ENCODE results near the gene RERGL.

RERGL gene

DNA sequence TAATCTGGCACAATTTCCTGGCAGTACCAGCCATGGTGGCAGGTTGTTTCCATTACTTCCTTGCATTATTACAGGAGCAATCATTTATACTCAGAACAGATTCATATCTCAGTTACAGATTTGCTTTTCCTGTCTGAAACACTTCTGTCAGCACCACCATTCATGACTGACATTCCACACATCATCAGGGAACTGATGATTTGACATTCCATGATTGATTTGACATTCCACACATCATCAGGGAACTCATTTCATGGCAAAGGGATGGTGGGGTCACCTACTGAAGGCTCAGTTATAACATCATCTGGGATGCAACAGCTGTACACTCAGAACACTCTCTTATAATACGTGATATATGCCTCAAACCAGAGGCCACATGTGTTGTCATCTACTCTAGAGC lies 30.9 kb upstream of the RERGL start:
- Histone ChIP-seq H3K4me3 (ENCODE audit: low read depth, low read length) (no peak overlapping the region), H3K27me3 (replicated peaks) (no peaks in the 10 kb centered on the region), H3K36me3 (replicated peaks) (no peaks in the 10 kb centered on the region), H3K27ac (no peak overlapping the region)
- DNase-seq: no peak
- in situ Hi-C loops (cut with HindIII; ENCODE audit: low pct_ligation_motif_present, low sequenced_read_pairs): no loop called here
- TF ChIP-seq, protein P1, sequence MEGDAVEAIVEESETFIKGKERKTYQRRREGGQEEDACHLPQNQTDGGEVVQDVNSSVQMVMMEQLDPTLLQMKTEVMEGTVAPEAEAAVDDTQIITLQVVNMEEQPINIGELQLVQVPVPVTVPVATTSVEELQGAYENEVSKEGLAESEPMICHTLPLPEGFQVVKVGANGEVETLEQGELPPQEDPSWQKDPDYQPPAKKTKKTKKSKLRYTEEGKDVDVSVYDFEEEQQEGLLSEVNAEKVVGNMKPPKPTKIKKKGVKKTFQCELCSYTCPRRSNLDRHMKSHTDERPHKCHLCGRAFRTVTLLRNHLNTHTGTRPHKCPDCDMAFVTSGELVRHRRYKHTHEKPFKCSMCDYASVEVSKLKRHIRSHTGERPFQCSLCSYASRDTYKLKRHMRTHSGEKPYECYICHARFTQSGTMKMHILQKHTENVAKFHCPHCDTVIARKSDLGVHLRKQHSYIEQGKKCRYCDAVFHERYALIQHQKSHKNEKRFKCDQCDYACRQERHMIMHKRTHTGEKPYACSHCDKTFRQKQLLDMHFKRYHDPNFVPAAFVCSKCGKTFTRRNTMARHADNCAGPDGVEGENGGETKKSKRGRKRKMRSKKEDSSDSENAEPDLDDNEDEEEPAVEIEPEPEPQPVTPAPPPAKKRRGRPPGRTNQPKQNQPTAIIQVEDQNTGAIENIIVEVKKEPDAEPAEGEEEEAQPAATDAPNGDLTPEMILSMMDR (IDR thresholded peaks at IDR 0.05; ENCODE audit: low read depth, low read length, missing control alignments): no peak

DNA sequence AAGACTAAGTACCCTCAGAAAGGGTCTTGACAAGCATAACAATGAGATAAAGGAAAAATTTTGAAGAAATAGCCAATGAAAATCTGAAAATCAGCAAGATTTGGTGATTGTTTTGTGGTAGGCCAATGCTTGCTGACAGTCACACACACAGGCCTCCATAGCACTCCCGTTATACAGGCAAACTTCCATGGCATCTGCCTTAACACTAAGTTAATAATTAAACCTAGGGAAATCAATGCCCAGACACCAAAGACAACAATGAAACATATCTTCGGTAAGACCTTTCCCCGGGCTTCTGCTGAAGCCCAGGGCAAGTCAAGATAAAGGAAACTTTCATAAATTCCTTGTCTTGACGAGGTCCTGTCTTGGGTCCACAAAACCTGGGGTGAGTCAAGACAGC lies 18.6 kb upstream of the RERGL start:
- H3K27me3 ChIP-seq (replicated peaks): no peaks in the 10 kb centered on the region
- no peak overlapping the region for H3K27ac ChIP-seq
- TF ChIP-seq, protein P1 (IDR thresholded peaks at IDR 0.05; ENCODE audit: low read depth, low read length, missing control alignments): no peak
- in situ Hi-C loops (cut with HindIII; ENCODE audit: low pct_ligation_motif_present, low sequenced_read_pairs): no loop called here
- H3K4me3 ChIP-seq (ENCODE audit: low read depth, low read length): no peak overlapping the region
- no peak for DNase-seq
- no peaks in the 10 kb centered on the region for H3K36me3 ChIP-seq (replicated peaks)

DNA sequence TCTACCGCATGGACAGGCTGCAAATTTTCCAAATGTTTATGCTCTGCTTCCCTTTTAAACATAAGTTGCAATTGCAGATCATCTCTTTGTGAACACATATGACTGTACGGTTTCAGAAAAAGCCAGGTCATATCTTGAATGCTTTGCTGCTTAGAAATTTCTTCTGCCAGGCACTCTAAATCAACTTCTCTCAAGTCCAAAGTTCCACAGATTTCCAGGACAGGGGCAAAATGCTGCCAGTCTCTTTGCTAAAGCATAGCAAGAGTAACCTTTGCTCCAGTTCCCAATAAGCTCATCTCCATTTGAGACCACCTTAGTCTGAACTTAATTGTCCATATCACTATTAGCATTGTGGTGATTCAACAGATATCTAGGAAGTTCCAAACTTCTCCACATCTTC lies 13.6 kb upstream of the RERGL start:
- in situ Hi-C loops (cut with HindIII; ENCODE audit: low pct_ligation_motif_present, low sequenced_read_pairs): no loop called here
- Histone ChIP-seq H3K27ac (no peak overlapping the region), H3K27me3 (replicated peaks) (no peaks in the 10 kb centered on the region), H3K4me3 (ENCODE audit: low read depth, low read length) (no peak overlapping the region), H3K36me3 (replicated peaks) (no peaks in the 10 kb centered on the region)
- no peak for DNase-seq
- TF ChIP-seq, protein P1 (IDR thresholded peaks at IDR 0.05; ENCODE audit: low read depth, low read length, missing control alignments): no peak

DNA sequence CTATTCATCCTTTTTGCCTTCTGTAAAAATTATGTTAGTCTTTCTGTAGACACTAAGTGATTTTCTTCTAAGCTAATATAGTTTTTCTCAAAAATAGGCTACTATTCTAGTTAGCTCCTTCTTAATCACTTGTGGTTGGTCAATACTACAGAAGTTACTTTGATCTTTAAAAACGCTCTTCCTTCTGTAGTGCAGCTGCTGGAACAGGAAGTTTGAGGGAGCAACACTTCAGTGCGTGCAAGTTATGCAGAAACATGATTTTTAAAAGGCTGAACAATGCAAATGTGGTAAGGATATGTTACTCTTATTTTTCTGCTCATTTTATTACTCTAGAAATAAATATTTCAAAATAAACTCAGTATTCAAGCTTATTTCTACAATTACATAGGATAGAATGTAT lies 11.1 kb upstream of the RERGL start:
- Histone ChIP-seq H3K36me3 (replicated peaks) (no peaks in the 10 kb centered on the region), H3K4me3 (ENCODE audit: low read depth, low read length) (no peak overlapping the region), H3K27me3 (replicated peaks) (no peaks in the 10 kb centered on the region), H3K27ac (no peak overlapping the region)
- TF ChIP-seq, protein P1 (IDR thresholded peaks at IDR 0.05; ENCODE audit: low read depth, low read length, missing control alignments): no peak
- in situ Hi-C loops (cut with HindIII; ENCODE audit: low pct_ligation_motif_present, low sequenced_read_pairs): no loop called here
- DNase-seq: no peak

DNA sequence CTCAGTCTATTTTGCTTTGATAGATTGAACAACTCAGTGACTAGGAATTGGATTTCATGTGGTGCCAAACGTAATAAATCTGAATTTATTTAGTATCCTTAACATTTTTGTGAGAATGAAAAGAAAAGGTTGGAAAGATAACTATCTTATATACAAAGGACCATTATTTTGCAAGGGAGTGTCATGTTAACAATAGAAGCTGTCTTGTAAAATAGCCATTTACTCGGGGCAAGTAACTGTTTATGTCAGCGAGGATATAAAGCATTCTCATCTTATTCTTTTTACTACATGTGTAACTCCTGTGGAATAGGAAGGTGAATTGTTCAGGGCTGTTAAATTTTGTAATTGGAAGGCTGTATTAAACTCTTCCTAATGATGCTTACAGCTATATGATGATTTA lies 5.9 kb downstream of the RERGL start:
- Histone ChIP-seq H3K27me3 (replicated peaks) (no peaks in the 10 kb centered on the region), H3K36me3 (replicated peaks) (no peaks in the 10 kb centered on the region), H3K4me3 (ENCODE audit: low read depth, low read length) (no peak overlapping the region), H3K27ac (no peak overlapping the region)
- in situ Hi-C loops (cut with HindIII; ENCODE audit: low pct_ligation_motif_present, low sequenced_read_pairs): no loop called here
- no peak for DNase-seq
- TF ChIP-seq, protein P1 (IDR thresholded peaks at IDR 0.05; ENCODE audit: low read depth, low read length, missing control alignments): no peak

DNA sequence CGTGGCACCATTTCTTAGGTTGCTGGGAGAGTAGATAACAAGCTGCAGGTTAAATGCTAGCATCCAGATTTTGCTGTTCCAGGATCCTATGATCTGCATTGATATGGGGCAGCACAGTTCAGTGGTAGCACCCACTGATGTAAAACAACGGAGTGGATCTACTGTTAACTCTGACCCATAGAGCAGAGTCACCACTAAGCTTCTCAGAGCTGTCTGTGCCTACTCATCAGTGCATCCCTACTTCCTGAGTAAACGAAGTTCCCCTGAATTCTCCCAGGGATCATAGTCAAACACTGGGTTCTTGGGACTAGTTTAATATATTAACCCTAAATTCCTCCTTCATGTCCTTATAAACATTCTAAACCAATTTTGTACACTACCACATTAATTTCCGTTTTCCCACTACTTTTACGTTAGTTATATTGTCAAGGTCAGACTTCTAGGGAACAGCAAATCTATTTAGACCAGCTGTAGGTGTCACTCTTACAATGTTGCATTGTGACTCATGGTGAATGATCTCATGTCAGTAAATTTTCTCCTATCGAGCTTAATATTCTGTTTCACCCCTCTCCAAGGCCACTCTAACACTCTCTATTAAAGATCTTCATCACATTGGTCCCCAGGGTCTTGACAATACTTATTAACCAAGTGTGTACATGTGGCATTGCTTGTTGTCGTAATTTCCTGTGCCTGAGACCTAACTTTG lies 10.3 kb downstream of the RERGL start:
- TF ChIP-seq, protein P1 (IDR thresholded peaks at IDR 0.05; ENCODE audit: low read depth, low read length, missing control alignments): no peak
- Histone ChIP-seq H3K27me3 (replicated peaks) (no peaks in the 10 kb centered on the region), H3K27ac (no peak overlapping the region), H3K36me3 (replicated peaks) (no peaks in the 10 kb centered on the region), H3K4me3 (ENCODE audit: low read depth, low read length) (no peak overlapping the region)
- in situ Hi-C loops (cut with HindIII; ENCODE audit: low pct_ligation_motif_present, low sequenced_read_pairs): no loop called here
- DNase-seq: no peak
